Heart left ventricle (tissue), 13 donors: ENCODE measurements around the gene NOSTRIN.
"Not testable (repeated sequence)": the region's sequence is repeated elsewhere in the genome, so short reads cannot be mapped to it uniquely, and the experiment has no call there.

Experiments
- CTCF ChIP-seq, 12 donors: fragments of 200-600 bp; sonication (generic) in 4 of 12; IDR thresholded peaks; one replicate each; pipeline versions ENCODE4 v1.5.0 to v1.8.0; 2018 to 2022; ENCODE audit warnings: antibody characterized with exemption in 12 of 12, mild to moderate bottlenecking in 5 of 12
- POLR2A ChIP-seq, 2 donors: fragments of 450-650 bp; IDR thresholded peaks; one replicate each; pipeline ENCODE4 v1.6.1; 2017; ENCODE audit warnings: antibody characterized with exemption in 2 of 2, mild to moderate bottlenecking in 2 of 2, moderate library complexity in 2 of 2
- donor health status: ischemic (EF 13 %, LVEDD 7.1; RV severe dilation, severe dysfunction).
- donor health status: DM: no; HTN: yes; CAD: no.
- donor health status: DM: no; HTN: no; CAD: no.
- donor health status: ischemic (EF 25% LVEDD 6.9; RV normal size, moderate dysfunction).
- donor health status: ischemic (EF 25% LVEDD 5.7; RV mildly dilated, moderate dysfunction).
- donor health status: ischemic (EF 35%, LVEDD 5.7; RV mildly dilated, moderate dysfunction).
- donor health status: nonischemic (EF 11% LVEDD 7.7; RV severe dilation, severe dysfunction).
- donor health status: DM: yes; HTN: yes; CAD: no.
- donor health status: PGD.
- donor health status: ischemic (EF 29% LVEDD 5.4; RV normal size, mild dysfunction).
- donor health status: nonischemic (EF 23%, LVEDD 6.1; RV moderate dilation, normal function).

- TF ChIP-seq POLR2A, CTCF (IDR thresholded peaks at IDR 0.05): not testable (repeated sequence)
These were observed 79.7 kb downstream of the NOSTRIN start for GRCh38 chr2:168882163-168882562.
